ENCODE data around the gene PEX3. TPM values are rescaled to one million over a fixed set of nuclear protein-coding genes. Genes with fewer than 3 reads are reported as not detected.

The PEX3 gene
- total and polyA plus RNA-seq, 10 of the 15 experiments (the other 5 are each of a cell fraction or from before 2014, with no cell fraction given) = 18.6 to 70.7 (median 38.6) TPM

DNA sequence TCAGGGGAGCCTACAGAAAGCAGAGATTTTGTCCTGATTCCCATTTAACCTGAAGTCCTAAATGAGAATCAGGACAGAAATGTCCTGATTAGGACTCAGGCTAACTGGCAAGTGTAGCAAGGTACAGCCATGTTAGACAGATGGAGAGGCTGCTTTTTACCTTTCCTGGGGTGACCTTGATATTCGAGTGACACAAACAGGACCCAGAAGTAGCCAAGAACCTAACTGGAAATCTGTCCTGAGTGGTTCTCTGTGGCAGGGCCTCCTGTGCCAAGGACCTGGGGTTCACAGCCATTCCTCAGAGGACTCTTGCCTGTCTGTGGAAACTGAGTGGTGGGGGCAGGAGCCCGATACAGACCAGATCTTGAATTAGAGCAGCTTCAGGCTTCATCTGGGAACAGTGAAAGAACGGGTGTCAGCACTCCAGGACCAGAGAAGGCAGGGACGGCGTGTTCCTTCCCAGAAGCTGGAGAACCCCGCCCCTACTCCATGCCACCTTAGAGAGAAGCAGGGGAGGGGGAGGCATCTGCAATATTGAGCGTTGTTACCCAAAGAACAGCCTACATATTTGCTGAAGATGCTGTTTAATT is 65.3 kb downstream of the PEX3 start:
- Histone ChIP-seq H3K4me3 (no peak overlapping the region), H3K36me3 (ENCODE audit: control insufficient read depth in 2 of 2, insufficient read depth in 2 of 2, low read length in 1 of 2) (no peaks in the 10 kb centered on the region), H3K27ac (ENCODE audit: control insufficient read depth, insufficient read depth) (no peak overlapping the region), H3K27me3 (replicated peaks in 1 of 2; ENCODE audit: control insufficient read depth in 2 of 2, insufficient read depth in 2 of 2, low read length in 1 of 2) (no peaks in the 10 kb centered on the region), H4K20me1 (ENCODE audit: control insufficient read depth, insufficient read depth) (no peaks in the 10 kb centered on the region), H3K4me1 (ENCODE audit: control insufficient read depth, insufficient read depth, low read length) (peaks cover 15% of the 10 kb centered on the region), H3K9ac (ENCODE audit: control insufficient read depth, insufficient read depth, low read length) (no peak overlapping the region), H3K4me2 (ENCODE audit: control insufficient read depth, insufficient read depth) (no peak overlapping the region), H3K79me2 (ENCODE audit: control insufficient read depth, insufficient read depth, low read length) (peaks cover 9% of the 10 kb centered on the region), H2AFZ (ENCODE audit: control insufficient read depth, low read depth, low read length) (no peak overlapping the region), H3K9me3 (replicated peaks; ENCODE audit: control insufficient read depth, insufficient read depth, low read length) (no peaks in the 10 kb centered on the region)
- ChIA-PET CTCF (interaction anchor here (5.3 kb wide), 1 partner anchor 60 kb away, joined by 41 read pairs; no protein-coding TSS in a partner anchor), RAD21 (ENCODE audit: unreplicated experiment) (interaction anchor here (1.1 kb wide), 1 partner anchor 60 kb away, joined by 5 read pairs; no protein-coding TSS in a partner anchor), POLR2A (no interaction called here), SMC1A (ENCODE audit: uncharacterized antibody, unreplicated experiment) (no interaction called here)
- no TSS peak for BruUV-seq (replicated peaks)
- intact Hi-C loops (cut with micrococcal nuclease; ENCODE audit: unreplicated experiment) (no loop called here), in situ Hi-C loops (cut with MboI) (no loop called here)
- DNase-seq (ENCODE audit: low read depth, low spot score) (no peak), FAIRE-seq (no peak), ATAC-seq (no peak)
- no peak for TF ChIP-seq POLR2A (IDR thresholded peaks at IDR 0.05; ENCODE audit: low read depth, low read length)
- TF ChIP-seq, protein P1, sequence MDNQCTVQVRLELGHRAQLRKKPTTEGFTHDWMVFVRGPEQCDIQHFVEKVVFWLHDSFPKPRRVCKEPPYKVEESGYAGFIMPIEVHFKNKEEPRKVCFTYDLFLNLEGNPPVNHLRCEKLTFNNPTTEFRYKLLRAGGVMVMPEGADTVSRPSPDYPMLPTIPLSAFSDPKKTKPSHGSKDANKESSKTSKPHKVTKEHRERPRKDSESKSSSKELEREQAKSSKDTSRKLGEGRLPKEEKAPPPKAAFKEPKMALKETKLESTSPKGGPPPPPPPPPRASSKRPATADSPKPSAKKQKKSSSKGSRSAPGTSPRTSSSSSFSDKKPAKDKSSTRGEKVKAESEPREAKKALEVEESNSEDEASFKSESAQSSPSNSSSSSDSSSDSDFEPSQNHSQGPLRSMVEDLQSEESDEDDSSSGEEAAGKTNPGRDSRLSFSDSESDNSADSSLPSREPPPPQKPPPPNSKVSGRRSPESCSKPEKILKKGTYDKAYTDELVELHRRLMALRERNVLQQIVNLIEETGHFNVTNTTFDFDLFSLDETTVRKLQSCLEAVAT (IDR thresholded peaks at IDR 0.05) = no peak
- TF ChIP-seq SRF (IDR thresholded peaks at IDR 0.05; ENCODE audit: low read depth in 2 of 2, low read length in 2 of 2) = no peak
- no peak for TF ChIP-seq POU2F2 (IDR thresholded peaks at IDR 0.05; ENCODE audit: borderline replicate concordance, low read depth, low read length)
- TF ChIP-seq SP1 (IDR thresholded peaks at IDR 0.05; ENCODE audit: low read depth, low read length) = no peak
- TF ChIP-seq, protein P2, sequence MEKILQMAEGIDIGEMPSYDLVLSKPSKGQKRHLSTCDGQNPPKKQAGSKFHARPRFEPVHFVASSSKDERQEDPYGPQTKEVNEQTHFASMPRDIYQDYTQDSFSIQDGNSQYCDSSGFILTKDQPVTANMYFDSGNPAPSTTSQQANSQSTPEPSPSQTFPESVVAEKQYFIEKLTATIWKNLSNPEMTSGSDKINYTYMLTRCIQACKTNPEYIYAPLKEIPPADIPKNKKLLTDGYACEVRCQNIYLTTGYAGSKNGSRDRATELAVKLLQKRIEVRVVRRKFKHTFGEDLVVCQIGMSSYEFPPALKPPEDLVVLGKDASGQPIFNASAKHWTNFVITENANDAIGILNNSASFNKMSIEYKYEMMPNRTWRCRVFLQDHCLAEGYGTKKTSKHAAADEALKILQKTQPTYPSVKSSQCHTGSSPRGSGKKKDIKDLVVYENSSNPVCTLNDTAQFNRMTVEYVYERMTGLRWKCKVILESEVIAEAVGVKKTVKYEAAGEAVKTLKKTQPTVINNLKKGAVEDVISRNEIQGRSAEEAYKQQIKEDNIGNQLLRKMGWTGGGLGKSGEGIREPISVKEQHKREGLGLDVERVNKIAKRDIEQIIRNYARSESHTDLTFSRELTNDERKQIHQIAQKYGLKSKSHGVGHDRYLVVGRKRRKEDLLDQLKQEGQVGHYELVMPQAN (conservative IDR thresholded peaks at IDR 0.05) = no peak
- no peak for TF ChIP-seq LARP7 (IDR thresholded peaks at IDR 0.05)
- 73% methylated on average over 7 of the region's 7 CpGs for WGBS (ENCODE audit: insufficient coverage, insufficient replicate concordance, low lambda C conversion rate, missing lambda C conversion rate)
